GM21528 (cell line): ENCODE results near the gene CNTFR.

ENCODE experiments used
- ATAC-seq: cut with Tn5 transposase; IDR thresholded peaks from one replicate; pipeline ENCODE4 v1.9.1; 2021; ENCODE audit warnings: mild to moderate bottlenecking, moderate library complexity; ENCODE audit not compliant: unreplicated experiment, low FRiP score

Gene CNTFR

DNA sequence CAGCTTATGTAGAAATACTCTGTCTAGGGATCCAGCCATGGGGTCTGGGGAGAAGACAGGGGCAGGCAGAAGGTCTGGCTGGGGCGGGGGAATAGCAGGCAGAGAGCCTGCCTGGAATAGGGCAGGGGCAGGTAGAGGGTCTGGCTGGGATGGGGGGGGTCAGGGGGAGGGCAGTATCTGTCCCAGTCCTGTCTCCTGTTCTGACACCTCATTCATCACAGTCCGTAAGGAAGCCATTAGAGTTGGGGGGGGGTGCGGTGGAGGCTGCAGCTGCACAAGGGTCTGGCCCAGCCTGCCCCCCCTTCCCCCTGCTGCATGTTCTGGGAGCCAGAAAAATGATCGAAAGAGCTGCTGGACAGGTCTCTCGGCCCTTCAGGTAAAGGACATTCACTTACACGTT is 32.6 kb downstream of the CNTFR start:
- no peak for ATAC-seq

DNA sequence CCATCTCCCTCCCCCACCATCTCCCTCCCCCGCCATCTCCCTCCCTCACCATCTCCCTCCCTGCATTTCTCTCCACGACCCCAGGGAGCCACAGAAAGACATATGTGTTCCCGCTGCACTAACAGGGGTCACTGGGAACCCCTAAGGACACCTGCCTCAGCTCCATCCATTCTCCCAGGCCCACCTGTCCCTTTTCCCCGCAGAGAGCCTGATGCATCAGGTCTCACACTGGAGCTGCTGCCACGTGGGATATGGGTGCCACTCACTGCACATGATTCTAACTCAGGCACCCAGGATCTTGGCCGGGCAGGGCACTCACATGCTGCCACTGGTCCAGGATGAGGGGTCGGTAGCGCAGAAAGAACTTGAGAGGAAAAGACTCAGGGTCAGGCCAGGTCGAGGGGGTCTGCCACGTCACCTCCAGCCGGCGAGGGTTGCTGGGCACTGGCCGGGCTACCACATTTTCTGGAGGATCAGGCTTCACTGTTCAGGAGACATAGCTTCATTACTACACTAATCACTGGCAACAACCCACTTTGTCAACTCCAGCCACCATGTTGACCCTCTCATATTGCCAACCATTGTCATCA is 33.5 kb downstream of the CNTFR start:
- no peak for ATAC-seq

DNA sequence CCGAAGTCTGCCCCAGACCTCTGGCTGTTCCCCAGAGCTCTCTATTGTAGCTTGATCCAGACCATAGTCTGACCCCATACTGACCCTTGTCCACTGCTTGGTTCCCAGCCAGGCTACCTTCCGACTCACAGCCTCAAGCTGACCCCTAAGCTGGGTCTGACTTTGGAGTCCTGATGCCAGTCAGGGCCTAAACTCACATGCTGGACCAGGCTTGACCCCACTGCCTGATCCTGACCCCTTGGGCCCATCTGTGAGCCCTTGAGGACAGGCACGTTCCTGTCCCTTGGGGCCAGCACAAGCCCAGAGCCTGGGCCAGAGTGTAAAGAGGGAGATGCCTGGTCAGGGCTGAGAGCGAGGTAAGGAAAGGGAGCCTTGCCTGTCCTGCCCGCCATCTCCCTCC is 34.0 kb downstream of the CNTFR start:
- no peak for ATAC-seq

DNA sequence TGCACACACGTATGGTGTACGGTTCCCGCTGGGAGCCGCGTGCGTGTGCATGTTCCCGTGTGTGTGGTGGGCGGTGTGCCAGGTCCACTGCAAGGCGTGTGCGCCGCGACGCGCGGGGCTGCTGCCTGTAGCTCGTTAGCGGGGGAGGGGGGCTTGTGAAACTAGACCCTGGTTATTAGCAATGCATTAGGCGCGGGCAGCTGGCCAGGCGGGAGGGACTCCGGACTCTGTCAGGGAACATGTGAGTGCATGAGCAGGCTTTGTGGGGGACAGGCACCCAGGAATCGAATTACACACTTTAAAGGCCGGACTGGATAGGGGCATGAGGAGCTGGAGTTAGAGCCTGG is 34.5 kb downstream of the CNTFR start:
- ATAC-seq = no peak

- ATAC-seq = no peak
Measured at GRCh38 chr9:34554211-34555001, 35.1 kb downstream of the CNTFR start.

- ATAC-seq = no peak
Measured at GRCh38 chr9:34553511-34554021, 36.0 kb downstream of the CNTFR start.

DNA sequence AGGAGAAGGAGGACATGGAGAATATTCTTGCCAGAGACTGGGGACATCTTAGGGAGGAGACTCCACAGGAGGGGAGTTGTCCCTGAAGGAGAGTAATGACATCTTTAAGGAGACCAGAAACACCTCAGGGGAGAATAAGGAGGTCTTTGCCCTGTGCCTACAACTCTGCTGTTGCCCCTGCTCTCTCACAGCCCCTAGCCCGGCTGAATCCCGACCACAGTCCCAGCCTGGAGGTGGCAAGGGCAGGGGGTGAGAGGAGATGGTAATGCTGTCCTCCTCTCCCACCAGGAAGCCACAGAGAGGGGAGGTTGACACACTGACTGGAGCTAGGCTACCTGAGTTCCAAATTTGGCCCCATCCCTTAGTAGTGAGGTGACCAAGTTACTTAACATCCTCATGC is 36.5 kb downstream of the CNTFR start:
- ATAC-seq = no peak

GRCh38 chr9:34552606-34552981 is 36.9 kb downstream of the CNTFR start:
- ATAC-seq = no peak

DNA sequence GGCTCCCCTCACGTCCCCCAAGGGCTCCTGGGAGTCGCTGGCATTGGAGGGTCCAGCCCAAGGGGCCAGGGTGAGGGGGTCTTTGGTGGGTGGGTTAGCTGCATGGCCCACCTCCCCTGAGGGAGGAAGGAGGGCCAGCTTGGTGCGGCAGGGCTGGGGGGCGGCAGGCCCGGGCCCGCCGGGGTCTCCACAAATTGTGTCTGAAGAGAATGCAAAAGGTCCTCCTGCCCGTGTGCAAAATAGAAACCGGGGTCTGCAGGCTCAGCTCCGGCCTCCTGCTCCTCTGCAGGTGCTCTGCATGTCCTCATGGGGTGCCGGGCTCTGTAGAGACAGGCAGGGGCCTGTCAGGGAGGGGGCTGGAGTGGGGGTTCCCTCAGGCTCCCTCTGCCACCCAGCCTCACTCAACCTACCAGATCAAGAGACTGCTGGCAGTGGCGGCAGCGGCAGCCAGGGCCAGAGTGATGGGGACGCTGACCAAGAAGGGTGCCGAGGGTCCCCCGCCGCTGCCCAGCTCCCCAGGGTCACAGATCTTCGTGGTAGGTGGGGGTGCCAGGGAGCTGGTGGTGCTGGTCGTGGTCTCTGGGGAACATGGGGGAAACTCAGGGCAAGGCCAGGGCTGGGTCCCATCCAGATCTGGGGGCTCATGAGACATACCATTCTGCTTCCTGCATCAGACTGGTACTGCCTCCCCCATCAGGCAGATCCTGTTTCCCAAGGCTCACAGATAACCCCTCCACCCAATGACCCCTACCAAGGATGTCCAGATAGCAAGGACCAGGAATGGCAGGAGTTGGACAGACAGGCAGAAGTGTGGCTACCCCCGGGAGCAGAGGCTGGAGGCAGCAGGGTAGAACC is 37.5 kb downstream of the CNTFR start:
- ATAC-seq = no peak

- ATAC-seq = no peak
Measured at GRCh38 chr9:34550681-34551270, 38.7 kb downstream of the CNTFR start.

DNA sequence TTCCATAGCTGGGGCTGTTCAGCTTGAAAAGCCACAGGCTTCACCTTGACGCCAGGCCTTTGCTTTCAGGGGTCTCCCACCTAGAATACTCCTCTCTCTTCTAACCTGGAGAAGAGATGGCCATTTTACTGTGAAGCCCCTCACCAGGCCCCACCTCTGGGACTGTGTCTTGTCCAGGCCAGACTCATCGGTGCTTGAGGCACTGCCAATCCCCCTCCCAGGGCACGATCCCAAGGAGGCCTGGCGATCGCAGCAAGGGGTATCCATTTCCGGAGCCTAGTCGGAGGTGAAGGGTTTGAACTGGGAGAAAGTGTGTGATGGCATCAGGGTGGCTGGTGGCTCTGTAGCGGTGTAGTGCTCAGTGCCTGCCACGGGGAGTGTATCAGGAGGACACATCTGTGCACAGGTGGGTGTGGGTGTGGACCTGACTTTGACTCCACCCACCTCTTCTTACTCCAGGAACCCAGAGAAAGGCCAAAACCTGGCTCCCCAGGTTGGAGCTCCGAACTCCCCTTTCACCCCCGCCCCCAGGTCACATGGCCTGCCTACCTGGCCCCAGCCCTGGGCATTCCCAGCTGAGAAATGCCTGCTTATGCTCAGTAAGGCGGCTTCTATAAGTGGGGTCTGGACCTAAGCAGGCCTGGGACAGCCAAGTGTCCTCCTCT is 39.4 kb downstream of the CNTFR start:
- ATAC-seq = no peak

DNA sequence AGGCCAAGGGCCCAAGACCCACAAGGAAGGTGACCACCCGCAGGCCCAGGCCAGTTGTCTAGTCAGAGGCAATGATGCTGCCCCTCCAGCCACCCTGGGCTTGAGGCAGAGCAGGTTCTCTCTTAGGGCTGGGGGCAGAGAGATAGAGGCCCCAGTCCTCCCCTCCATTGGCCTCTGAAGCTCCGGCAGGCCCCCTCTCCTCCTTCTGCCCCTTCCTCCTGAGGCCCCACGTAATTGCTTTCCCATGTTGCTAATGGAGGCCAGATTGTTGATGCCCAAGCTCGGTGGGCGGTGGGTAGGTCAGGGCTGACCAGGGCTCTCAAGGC is 40.2 kb downstream of the CNTFR start:
- no peak for ATAC-seq

- no peak for ATAC-seq
Measured at GRCh38 chr9:34547960-34548611, 41.4 kb downstream of the CNTFR start.

GRCh38 chr9:34546834-34547827 is 42.4 kb downstream of the CNTFR start:
- ATAC-seq = no peak

GRCh38 chr9:34546102-34546833 is 43.3 kb downstream of the CNTFR start:
- ATAC-seq = no peak

GRCh38 chr9:34545497-34545896 is 44.0 kb downstream of the CNTFR start:
- no peak for ATAC-seq

DNA sequence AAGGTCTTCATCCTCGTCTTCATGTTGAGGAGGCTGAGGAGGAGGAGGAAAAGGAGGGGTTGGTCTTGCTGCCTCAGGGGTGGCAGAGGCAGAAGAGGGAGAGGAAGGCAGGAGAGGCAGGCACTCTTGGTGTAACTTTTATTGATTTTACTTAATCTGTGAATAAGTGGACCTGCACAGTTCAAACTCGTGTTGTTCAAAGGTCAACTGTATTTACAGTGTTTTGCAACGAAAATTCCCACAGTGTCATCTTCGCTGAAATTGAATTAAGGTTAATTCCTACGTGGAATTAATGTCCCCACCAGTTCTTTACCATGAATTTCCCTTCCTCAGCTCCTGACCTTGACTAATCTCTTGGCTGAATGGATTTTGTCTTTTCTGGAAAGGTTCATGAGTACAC is 45.5 kb downstream of the CNTFR start:
- ATAC-seq = no peak

GRCh38 chr9:34541540-34541939 is 48.0 kb downstream of the CNTFR start:
- ATAC-seq = no peak
